ENCODE data around the gene PLA2G1B. TPM values are rescaled to one million over a fixed set of nuclear protein-coding genes. Genes with fewer than 3 reads are reported as not detected.

Gene PLA2G1B
- total RNA-seq, 2 experiments from 2014 or later: not detected

Small RNA genes lying within 50 kb of the gene (small RNA-seq; reads per million reads assigned to genes)
- gene RNU4-1 (1,392 reads per million, percentile 100 among the genes with 10 or more reads in this experiment), gene RNU4-2 (932 reads per million, percentile 100 among the genes with 10 or more reads in this experiment), gene RNU6-1088P (not detected)

Other genes starting within 250 kb of the PLA2G1B start
- 30.9 and 42.2 TPM in 2 replicates for gene RAB35, start 211.0 kb downstream of the PLA2G1B start, total RNA-seq (2014; rRNA removed; shearing (Covaris generic))
- 71.1 and 85.9 TPM in 2 replicates for gene RAB35, start 211.0 kb downstream of the PLA2G1B start, total RNA-seq (2022)
- gene GCN1, start 133.1 kb downstream of the PLA2G1B start, total RNA-seq (2014; rRNA removed; shearing (Covaris generic)): 217 and 224 TPM in 2 replicates
- 290 and 343 TPM in 2 replicates for gene GCN1, start 133.1 kb downstream of the PLA2G1B start, total RNA-seq (2022)
- 5,868 and 6,057 TPM in 2 replicates for gene RPLP0, start 126.7 kb downstream of the PLA2G1B start, total RNA-seq (2014; rRNA removed; shearing (Covaris generic))
- 2,996 and 3,206 TPM in 2 replicates for gene RPLP0, start 126.7 kb downstream of the PLA2G1B start, total RNA-seq (2022)
- 5.5 and 8.6 TPM in 2 replicates for gene PXN, start 62.0 kb downstream of the PLA2G1B start, total RNA-seq (2014; rRNA removed; shearing (Covaris generic))
- 22.9 and 25.9 TPM in 2 replicates for gene PXN, start 62.0 kb downstream of the PLA2G1B start, total RNA-seq (2022)
- under 0.01 TPM in 1 of 2 replicates, not detected in the other for gene RNU4-2, start 35.9 kb downstream of the PLA2G1B start, total RNA-seq (2014; rRNA removed; shearing (Covaris generic))
- gene RNU4-2, start 35.9 kb downstream of the PLA2G1B start, total RNA-seq (2022): 1,646 and 3,315 TPM in 2 replicates
- gene RNU4-1, start 34.5 kb downstream of the PLA2G1B start, total RNA-seq (2014; rRNA removed; shearing (Covaris generic)): under 0.01 TPM in 1 of 2 replicates, not detected in the other
- gene RNU4-1, start 34.5 kb downstream of the PLA2G1B start, total RNA-seq (2022): 1,670 and 3,289 TPM in 2 replicates
- gene SIRT4, start 25.5 kb downstream of the PLA2G1B start, total RNA-seq (2014; rRNA removed; shearing (Covaris generic)): 0.54 and 2.1 TPM in 2 replicates
- gene SIRT4, start 25.5 kb downstream of the PLA2G1B start, total RNA-seq (2022): 1.4 and 2.2 TPM in 2 replicates
- gene MSI1, start 41.4 kb upstream of the PLA2G1B start, total RNA-seq (2014; rRNA removed; shearing (Covaris generic)): not detected in 2 replicates
- not detected in 2 replicates for gene MSI1, start 41.4 kb upstream of the PLA2G1B start, total RNA-seq (2022)
- gene COX6A1, start 110.3 kb upstream of the PLA2G1B start, total RNA-seq (2014; rRNA removed; shearing (Covaris generic)): 543 and 591 TPM in 2 replicates
- gene COX6A1, start 110.3 kb upstream of the PLA2G1B start, total RNA-seq (2022): 449 and 453 TPM in 2 replicates
- gene TRIAP1, start 118.6 kb upstream of the PLA2G1B start, total RNA-seq (2014; rRNA removed; shearing (Covaris generic)): 23.9 and 28.3 TPM in 2 replicates
- gene TRIAP1, start 118.6 kb upstream of the PLA2G1B start, total RNA-seq (2022): 25.9 and 26.4 TPM in 2 replicates
- 36.1 and 37.6 TPM in 2 replicates for gene GATC, start 118.7 kb upstream of the PLA2G1B start, total RNA-seq (2014; rRNA removed; shearing (Covaris generic))
- gene GATC, start 118.7 kb upstream of the PLA2G1B start, total RNA-seq (2022): 34.6 and 35.8 TPM in 2 replicates
- 181 and 203 TPM in 2 replicates for gene SRSF9, start 142.0 kb upstream of the PLA2G1B start, total RNA-seq (2014; rRNA removed; shearing (Covaris generic))
- 281 and 295 TPM in 2 replicates for gene SRSF9, start 142.0 kb upstream of the PLA2G1B start, total RNA-seq (2022)
- gene DYNLL1, start 168.3 kb upstream of the PLA2G1B start, total RNA-seq (2014; rRNA removed; shearing (Covaris generic)): 354 and 400 TPM in 2 replicates
- 296 and 321 TPM in 2 replicates for gene DYNLL1, start 168.3 kb upstream of the PLA2G1B start, total RNA-seq (2022)
- gene COQ5, start 201.4 kb upstream of the PLA2G1B start, total RNA-seq (2014; rRNA removed; shearing (Covaris generic)): 29.4 and 40.9 TPM in 2 replicates
- gene COQ5, start 201.4 kb upstream of the PLA2G1B start, total RNA-seq (2022): 48.8 and 49.5 TPM in 2 replicates
- 52.2 and 66.3 TPM in 2 replicates for gene RNF10, start 206.6 kb upstream of the PLA2G1B start, total RNA-seq (2014; rRNA removed; shearing (Covaris generic))
- 150 TPM in 2 replicates for gene RNF10, start 206.6 kb upstream of the PLA2G1B start, total RNA-seq (2022)